CD8-positive, alpha-beta T cell (primary cell): ENCODE data around the gene SLC25A53. TPM values are rescaled to one million over a fixed set of nuclear protein-coding genes. Genes with fewer than 3 reads are reported as not detected.

ENCODE experiments used
- total RNA-seq, 46 experiments: library from RNA in 2 of 46; stranded (reverse) in 2 of 46; gene quantifications; one replicate each; pipeline ENCODE4 v1.2.3 and lab custom pipeline; 2021 to 2026

The SLC25A53 gene
- total RNA-seq, 2 experiments from 2014 or later = 7.9 to 8.9 TPM

Other genes with a start within 250 kb of the SLC25A53 start
- gene TMSB15B, start 194.4 kb downstream of the SLC25A53 start, total RNA-seq = 1 to 10 TPM; 4.8 to 7.8 TPM
- gene H2BW1, start 143.3 kb downstream of the SLC25A53 start, total RNA-seq = not detected
- gene H2BW2, start 117.1 kb downstream of the SLC25A53 start, total RNA-seq = not detected
- gene TMSB15C, start 80.8 kb downstream of the SLC25A53 start, total RNA-seq = 1 to 10 TPM; 1.5 to 2.6 TPM
- 1 to 10 TPM; 5.9 to 7.5 TPM for gene ZCCHC18, start 44.5 kb downstream of the SLC25A53 start, total RNA-seq
- gene FAM199X, start 9.4 kb upstream of the SLC25A53 start, total RNA-seq = 10 to 100 TPM; 16.4 to 17.0 TPM
- gene ESX1, start 97.9 kb upstream of the SLC25A53 start, total RNA-seq = not detected